Adrenal gland (tissue), 5 donors: ENCODE measurements around the gene EIF4E2.

ENCODE experiments used
- CTCF ChIP-seq, 6 experiments: fragments of 450-650 bp in 4 of 6; fragments of 200-600 bp in 2 of 6; sonication (generic) in 1 of 6; IDR thresholded peaks; 1 replicate in 5 of 6; 2 replicates in 1 of 6; pipeline versions ENCODE4 v1.5.1 to v1.8.0; 2016 to 2021; ENCODE audit warnings: antibody characterized with exemption in 6 of 6, mild to moderate bottlenecking in 2 of 6, moderate library complexity in 1 of 6
- POLR2A ChIP-seq, 2 donors: fragments of 450-650 bp; IDR thresholded peaks; one replicate each; pipeline ENCODE4 v1.6.1; 2017; ENCODE audit warnings: antibody characterized with exemption in 2 of 2, mild to moderate bottlenecking in 2 of 2, moderate library complexity in 1 of 2
- donor health status: DM: no; HTN: no; CAD: no.

- TF ChIP-seq CTCF (IDR thresholded peaks at IDR 0.05) (no peak), POLR2A (IDR thresholded peaks at IDR 0.05) (no peak)
Measured at GRCh38 chr2:232598293-232598692, 47.8 kb downstream of the EIF4E2 start.
